HG02943 (cell line): ENCODE data around the gene PLAC9.

Source experiments
- ATAC-seq: cut with Tn5 transposase; IDR thresholded peaks from one replicate; pipeline ENCODE4 v1.9.1; 2021; ENCODE audit warnings: mild to moderate bottlenecking, low read depth, moderate library complexity; ENCODE audit not compliant: unreplicated experiment

The PLAC9 gene

DNA sequence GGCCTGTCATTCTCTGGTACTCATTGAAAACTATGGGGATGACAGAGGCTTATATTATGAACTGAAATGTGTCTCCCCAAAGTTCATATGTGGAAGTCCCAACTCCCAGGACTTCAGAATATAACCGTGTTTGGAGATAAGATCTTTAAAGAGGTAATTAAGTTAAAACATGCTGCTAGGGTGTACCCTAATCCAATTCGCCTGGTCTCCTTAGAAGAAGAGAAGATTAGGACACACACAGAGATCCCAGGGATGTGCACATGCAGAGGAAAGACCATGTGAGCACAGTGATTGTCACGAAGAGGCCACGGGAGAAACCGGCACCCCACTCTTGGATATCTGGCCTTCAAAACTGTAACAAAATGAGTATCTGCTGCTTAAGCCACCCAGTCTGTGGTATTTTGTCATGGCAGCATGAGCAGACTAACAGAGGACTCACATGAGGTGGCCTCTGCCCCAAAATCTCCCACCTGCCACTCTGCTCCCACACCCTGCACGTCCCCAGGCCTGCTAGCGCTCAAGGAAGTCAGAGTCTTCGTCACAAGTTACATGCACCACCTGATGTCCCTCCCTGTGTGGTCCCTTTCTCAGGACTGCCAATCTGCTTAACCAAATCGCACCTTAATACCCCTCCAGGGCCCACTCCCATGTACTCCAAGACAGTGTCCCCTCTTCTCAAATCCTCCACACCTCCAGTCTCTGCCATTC, 26.8 kb downstream of the PLAC9 start:
- ATAC-seq, result no peak

DNA sequence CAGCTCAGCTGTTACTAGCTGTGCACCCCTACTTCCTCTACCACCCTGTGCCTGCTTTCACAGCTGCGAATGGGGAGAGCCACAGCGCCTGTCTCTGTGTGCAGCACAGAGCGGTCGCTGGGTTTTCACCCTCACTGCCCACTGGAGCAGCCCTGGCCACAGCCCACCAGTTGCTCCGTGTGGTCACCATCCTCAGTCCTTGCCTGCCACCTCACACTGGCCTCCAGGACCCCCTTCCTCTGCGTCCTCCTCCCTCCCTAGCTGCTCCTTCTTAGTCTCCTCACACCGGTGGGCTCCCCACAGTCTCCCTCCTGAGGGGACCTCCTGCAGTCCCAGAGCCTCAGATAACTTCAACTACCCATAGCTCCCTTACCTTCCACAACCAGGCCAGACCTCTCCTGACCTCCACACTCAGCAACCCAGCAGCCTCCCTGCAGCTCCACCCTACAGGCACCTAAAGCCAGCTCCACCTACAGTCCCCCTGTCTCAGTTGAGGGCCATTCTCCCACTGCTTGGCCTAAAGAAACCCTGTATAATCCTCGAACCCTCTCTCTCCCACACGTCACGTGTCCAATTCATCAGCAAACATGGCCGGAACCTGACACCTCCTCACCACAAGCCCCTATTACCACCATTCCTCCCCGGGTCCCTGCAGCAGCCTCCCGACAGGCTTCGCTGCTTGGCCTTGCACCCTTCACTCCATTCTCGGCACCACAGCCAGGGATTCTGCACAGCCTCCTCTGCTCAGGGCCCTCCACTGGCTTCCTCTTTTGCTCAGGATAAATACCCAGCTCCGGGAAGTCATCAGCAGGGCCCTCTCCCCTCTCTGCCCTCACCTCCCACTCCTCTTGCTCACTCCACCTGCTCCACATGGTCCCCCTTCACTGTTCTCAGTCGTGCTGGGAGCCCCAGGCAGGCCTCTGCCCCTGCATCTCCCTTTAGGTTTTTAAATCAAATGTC, 28.1 kb downstream of the PLAC9 start:
- ATAC-seq, result no peak

DNA sequence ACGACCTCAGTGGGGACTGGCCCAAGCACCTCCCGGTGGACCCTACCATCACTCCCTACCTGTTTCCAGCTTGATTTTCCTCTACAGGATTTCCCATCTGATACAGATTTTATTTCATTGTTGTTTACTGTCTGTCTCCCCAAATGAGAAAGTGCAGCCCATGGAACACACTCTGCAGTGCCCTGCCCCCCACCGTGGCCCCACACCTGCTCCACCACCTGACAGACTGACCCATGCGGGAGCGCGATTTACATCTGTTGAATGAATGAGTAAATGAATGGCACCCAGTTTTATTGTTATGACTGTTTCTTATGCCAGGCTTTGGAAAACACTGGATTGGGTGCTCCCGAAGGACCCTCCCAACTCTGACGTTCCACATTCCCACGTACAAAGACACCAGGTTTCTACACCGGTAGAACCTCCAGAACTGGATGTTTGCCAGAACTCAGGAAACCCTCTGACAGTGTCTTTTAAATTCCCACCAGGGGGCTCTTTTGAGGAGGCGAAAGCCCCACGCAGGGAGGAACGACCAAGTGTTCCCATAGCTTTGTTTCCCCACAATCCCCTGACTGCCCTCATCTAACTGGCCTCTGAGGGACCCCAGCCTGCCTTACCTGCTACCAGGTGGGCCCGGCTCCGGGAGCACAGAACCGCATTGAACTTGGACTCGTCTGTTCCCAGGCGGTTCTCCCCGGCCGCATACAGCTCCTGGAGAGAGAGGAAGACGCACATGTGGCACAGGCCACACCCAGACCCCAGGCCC, 29.0 kb downstream of the PLAC9 start:
- no peak for ATAC-seq

DNA sequence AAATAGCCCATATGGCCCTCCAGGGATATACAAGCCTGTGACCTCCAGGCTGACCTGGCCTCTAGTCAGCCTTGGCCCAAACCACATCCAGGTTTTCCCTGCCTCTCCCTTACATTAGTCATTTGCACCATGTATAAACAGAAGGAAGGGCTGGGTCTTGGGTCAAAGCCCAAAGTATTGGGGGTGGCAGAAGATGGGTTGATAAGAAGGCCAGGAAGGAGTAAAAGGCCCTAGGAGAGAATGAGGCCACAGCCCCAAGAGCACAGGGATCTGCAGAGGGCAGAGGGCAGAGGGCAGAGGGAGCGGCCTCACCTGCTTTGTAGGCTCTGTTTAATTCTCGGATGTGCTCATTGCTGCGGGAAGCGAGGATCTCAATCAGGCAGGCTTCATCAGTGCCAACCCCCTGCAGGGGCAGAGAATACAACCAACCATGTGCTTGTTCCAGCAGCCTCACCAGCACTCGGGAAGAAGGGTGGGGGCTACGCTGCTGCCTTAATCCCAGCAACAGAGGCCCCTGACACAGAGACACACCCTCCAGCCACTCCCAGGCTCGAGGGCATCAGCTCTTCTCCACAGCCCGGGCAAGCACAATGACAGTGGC, 31.3 kb downstream of the PLAC9 start:
- no peak for ATAC-seq

DNA sequence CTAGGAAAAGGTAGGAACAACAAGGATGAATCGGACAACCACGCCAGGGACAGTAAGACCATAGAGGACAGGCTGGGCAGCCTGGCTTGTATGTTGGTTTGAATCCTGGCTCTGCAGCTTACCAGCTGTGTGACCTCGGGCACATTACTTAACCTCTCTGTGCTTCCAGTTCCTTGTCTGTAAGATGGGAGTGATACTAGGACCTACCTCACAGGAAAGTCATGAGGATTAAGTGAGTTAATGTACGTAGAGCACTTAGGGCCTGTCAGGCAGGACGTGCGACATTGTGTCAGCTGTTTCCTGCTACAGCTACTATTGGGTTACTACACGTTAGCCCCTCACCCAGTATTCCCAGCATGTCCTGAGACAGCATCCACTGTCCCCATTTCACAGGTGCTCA, 32.1 kb downstream of the PLAC9 start:
- no peak for ATAC-seq

DNA sequence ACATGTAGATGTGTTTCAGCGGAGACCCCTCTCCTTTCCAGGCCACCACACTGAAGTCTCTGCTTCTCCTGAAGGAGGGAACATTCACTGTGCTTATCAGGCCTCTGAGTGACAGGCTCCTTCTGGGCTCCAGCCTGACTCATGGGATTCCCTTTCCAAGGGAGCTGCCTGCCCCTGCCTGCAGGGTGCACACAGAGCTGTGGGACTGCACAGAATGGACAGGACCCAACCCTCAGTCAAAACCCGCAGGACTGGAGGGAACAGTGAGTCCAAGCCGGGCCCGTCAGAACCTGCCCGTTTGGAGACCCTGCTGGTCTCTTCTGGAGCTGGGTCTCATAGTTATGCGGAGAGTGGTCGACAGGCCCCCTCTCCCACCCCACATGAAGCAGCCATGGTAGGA, 32.6 kb downstream of the PLAC9 start:
- ATAC-seq, result no peak

DNA sequence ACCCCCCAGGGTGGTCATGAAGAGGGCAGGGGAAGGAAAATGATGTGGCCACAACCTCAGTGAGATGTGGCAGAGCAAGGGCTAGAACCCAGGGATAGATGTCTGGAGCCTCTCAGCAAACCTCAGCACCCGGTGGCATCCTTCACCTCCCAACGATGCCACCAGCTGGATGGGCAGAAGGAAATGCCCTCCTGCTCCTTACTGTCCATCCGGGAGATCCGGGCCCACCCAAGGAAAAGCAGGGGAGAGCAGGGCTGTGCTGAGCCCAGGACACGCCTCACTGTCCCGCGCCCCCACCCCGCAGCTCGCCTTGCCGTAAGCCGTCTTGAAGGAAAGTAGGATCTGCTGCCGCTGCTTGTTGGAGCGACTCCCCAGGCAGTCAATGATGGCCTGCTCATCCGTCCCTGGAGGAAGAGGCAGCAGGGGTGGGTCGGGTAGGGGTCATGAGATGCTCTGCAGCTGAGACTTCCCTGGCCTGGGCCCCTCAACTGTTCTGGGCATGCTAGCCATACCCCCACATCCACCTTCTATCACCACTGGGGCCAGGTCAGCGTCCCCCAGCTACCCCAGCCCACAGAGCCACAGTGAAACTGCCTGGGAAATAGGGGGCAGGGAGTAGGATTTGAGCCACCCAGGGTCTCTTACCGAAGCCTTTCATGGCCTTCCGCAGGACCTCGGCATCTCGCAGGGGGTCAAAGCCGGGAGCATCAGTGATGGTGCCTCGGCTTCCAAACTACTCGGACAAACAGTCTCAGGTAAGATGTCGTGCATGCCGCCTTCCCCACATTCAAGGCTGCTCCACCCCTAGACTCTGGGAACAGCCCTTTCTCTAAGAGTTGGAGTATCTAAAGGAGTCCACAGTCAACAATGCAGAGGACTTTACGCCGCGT, 34.3 kb downstream of the PLAC9 start:
- no peak for ATAC-seq

DNA sequence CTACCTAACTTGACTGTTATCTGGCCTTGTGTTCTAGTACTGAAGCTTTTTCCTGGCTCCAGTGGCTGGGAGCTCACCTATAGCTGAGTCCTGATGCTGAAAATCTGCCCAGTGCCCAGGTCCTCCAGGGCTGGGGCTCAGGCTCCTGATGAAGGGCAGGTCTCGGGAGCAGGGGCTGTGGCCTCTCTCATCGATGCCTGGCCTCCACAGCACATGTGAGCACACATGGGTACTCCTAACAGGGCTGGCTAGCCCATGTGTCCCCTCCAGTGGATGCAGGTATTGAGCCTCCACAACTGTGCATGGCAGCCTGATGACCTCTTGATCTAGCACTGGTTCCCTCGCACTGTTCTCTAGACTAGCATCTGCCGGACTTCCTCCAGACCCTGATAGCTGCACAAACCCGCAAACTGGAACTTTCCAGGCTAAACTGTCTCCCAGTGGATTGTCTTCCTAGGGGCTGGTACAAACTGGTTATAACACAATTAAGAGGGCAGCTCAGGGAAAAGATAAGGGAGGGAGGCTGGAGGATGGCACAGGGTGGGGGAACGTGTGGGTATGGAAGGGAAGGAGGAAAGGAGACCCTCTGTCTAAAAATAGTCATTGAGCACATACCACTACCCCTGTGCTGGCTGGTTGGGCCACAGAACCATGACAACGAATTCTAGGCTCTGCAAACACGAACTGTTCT, 35.1 kb downstream of the PLAC9 start:
- ATAC-seq, result no peak

DNA sequence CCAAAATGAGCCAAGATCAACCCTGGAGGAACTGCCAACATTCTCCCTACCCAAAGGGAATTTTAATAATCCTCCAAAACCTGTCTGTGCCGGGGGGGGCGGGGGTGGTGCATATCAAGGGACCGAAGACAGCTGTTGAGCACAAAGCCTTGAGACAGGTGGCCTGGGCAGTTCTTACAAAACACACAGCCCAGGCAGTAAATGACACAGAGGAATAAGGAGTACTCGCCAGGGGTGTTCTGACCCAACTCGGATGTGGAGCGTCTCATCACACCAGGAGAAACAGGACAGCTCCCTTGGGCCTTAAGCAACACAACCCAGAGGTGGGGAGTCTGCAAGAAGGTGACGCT, 35.6 kb downstream of the PLAC9 start:
- no peak for ATAC-seq

DNA sequence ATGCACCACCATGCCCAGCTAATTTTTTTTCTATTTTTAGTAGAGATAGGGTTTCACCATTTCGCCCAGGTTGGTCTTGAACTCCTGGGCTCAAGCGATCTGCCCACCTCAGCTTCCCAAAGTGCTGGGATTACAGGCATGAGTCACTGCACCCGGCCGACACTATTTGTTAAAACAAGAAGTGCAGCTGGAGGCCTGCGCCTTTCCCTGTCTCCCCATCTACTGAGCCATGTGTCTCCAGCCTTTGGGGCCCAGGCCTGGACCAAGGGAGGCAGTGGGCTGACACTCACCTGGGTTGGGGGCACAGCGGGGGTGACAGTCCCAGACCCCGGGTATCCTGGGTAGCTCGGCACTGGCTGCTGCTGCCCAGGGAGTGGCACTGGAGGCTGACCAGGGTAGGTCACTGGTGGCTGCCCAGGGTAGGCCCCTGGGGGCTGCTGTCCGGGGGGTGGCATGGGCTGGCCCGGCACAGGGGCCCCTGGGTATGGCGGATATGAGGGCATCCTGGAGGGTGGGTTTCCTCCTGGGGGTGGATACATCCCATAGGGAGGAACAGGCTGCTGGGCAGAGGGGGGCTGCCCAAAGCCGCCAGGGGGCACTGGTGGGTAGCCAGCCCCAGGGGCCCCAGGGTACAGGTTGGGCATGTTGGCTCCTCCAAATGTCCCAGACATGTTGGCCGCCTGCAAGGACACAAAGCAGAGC, 36.3 kb downstream of the PLAC9 start:
- ATAC-seq, result no peak

DNA sequence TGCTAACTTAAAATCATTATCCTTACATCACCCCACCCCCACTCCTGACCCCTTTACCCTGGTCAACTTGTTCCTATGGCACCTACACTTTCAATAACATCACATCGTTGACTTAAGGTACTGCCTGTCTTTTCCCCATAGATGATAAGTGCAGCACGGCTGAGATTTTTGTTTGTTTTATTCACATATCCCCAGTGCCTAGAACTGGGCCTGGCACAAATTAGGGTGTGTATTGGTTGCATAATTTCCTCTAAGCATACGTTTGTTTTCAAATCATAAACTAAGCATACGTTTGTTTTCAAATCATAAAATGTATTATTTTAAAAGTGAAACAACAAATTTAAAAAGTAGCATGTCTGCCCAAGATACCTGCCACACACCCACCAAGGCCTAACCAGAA, 37.5 kb downstream of the PLAC9 start:
- no peak for ATAC-seq

DNA sequence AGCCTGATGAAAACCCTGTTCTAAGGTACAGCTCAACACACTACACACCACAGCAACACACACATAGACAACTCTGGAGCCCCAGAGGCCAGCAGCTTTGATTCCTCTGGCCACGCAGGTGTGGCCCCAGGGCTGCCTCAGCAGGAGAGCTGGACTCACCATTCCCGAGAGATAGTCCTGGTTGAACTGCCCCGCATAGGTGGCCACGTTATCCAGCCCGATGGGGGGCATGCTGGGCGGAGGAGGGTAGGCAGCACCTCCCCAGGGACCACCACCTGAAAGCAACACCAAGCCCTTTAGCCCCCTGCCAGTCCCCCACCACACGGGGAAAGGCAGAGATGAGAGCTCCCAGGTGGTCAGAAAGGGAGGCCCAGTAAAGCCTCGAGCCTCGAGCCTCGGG, 38.1 kb downstream of the PLAC9 start:
- ATAC-seq, result no peak

DNA sequence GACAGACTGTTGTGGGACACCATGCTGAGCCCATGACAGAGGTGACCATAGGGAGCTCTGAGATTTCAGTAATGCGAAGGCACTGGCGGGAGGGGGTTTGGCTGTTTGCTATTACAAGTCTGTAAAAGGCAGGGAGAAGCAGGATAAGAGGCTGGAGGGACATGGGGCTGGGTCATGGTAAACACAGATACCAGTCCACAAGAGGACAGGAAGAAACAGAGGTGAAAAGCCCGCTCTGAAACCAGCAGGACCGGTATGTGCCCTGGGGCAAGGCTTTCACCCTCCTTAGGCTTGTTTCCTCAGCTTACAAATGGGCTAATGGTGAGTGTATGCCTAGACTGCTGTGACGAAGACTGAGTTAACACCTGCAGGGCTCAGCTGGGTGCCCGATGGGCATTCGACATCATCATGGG, 38.7 kb downstream of the PLAC9 start:
- ATAC-seq, result no peak

DNA sequence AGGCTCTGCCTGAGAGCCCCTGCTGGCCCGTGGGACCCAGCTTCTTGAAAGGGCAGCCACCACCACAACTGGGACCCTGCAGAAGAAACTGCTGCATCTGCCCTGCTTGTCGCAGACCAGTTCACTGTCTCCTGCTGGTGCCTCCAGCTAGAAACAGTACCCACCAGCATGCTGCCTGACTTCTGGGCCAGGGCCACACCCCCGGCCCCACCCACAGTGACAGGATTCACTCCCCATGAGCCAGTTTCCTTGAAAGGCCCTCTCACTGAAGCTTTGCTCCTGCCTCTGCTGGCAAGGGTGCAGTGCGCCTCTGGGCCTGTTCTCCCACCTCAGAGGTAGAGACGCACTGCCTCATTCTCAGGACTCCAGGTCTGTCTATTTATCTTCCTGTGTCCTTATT, 40.4 kb downstream of the PLAC9 start:
- ATAC-seq, result no peak

DNA sequence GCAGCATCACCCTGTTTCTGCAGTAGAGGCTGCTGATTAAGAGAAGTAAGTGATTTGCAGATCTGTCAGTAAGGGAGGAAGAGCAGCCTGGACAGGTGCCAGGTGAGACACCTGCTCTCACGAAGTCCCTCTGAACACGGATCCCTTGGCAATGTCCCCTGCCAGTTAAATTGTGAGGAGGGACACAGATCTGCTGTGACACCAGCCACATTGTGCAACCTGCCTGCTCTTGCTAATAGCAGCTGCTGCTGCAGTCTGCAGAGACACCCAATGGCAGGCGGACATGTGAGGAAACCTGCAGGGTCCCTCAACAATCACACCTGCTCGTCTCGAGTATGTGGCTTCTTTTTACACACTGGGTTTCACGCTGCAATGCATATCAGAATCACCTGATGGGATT, 40.9 kb downstream of the PLAC9 start:
- ATAC-seq, result no peak

DNA sequence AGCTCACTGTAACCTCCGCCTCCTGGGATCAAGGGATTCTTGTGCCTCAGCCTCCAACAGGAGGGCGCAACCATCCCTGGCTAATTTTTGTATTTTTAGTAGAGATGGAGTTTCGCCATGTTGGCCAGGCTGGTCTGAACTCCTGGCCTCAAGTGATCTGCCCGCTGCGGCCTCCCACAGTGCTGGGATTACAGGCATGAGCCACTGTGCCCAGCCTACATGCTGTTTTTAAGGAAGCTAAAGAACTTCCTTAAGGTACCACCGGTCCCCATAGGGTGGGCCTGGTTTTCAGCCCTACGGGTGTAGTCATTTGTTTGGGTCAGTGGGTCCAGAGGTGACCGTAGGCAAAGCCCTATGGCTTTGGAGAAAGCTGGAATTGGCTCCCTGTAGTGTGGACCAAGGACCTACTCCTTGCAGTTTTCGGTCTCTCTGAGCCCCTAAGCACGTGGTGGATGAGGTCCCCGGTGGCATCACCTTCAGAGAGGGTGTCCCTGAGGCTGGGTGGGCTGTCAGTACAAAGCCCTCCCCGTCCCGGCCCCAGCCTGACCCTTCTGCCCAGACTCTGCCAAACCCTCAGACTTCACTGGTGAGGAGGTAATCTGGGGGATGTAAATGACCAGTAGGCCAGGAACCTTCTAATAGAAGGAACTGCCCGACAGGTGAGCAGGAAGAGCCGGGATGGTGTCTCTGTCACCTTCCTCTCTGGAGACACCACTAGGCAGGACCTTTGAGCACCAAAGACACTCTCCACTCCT, 42.3 kb downstream of the PLAC9 start:
- no peak for ATAC-seq

DNA sequence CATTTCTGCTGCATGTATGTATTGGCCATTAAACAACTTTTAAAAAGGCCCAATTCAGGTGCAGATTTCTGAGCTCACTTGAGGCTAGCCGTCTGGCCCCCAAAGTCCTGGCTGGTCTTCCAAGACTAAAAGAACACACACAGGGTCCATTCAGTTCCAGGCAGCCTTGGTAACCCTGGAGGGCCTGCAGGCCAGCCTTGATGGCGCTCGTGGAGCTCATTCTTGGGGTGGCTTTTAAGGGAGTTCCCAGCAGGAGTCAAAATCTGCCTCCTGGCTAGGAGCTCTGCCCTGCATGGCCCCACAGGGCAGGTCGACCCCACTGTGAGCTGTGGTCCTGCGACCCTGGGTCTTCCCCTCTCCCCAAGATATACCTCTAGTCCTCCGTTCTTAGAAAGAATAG, 44.0 kb downstream of the PLAC9 start:
- ATAC-seq, result no peak
